OCI-LY1 (cell line): ENCODE measurements around the gene GNG7.
"Not testable (repeated sequence)": the region's sequence is repeated elsewhere in the genome, so short reads cannot be mapped to it uniquely, and the experiment has no call there.

Experiments
- H2AFZ ChIP-seq: fragments of 200-600 bp; sonication (generic), shearing (Covaris generic); 2 replicates; pipeline ENCODE4 v1.6.0; 2014; ENCODE audit warnings: antibody characterized with exemption, mild to moderate bottlenecking, low read length
- H3F3A ChIP-seq: fragments of 200-600 bp; sonication (generic), shearing (Covaris generic); 2 replicates; pipeline ENCODE4 v1.6.0; 2014; ENCODE audit warnings: mild to moderate bottlenecking, antibody characterized with exemption, low read length, moderate library complexity; ENCODE audit not compliant: insufficient read depth
- H3K27ac ChIP-seq: fragments of 200-600 bp; sonication (generic); 2 replicates; pipeline ENCODE4 v1.5.1; 2014; ENCODE audit warnings: low read length, mixed run types, mild to moderate bottlenecking, low read depth; ENCODE audit not compliant: poor library complexity, severe bottlenecking
- H3K27me3 ChIP-seq: fragments of 200-600 bp; sonication (generic); 2 replicates; pipeline ENCODE4 v1.6.0; 2014; ENCODE audit warnings: antibody characterized with exemption, mild to moderate bottlenecking, low read length, moderate library complexity; ENCODE audit not compliant: insufficient read depth
- H3K36me3 ChIP-seq: fragments of 200-600 bp; sonication (generic); 2 replicates; pipeline ENCODE4 v1.6.1; 2014; ENCODE audit warnings: mild to moderate bottlenecking, antibody characterized with exemption, low read length, moderate library complexity, mixed read lengths; ENCODE audit not compliant: insufficient read depth
- H3K4me1 ChIP-seq: fragments of 200-600 bp; sonication (generic); 2 replicates; pipeline ENCODE4 v1.5.1; 2014; ENCODE audit warnings: mild to moderate bottlenecking, low read length, moderate library complexity; ENCODE audit not compliant: insufficient read depth, severe bottlenecking
- H3K4me2 ChIP-seq: fragments of 200-600 bp; sonication (generic), shearing (Covaris generic); 2 replicates; pipeline ENCODE4 v1.6.1; 2014; ENCODE audit warnings: low read length
- H3K4me3 ChIP-seq: fragments of 200-600 bp; sonication (generic); 2 replicates; pipeline ENCODE4 v1.5.1; 2014; ENCODE audit warnings: low read length, low read depth, mild to moderate bottlenecking, mixed read lengths; ENCODE audit not compliant: poor library complexity, severe bottlenecking
- H3K79me2 ChIP-seq: fragments of 200-600 bp; shearing (Covaris generic); 2 replicates; pipeline ENCODE4 v1.6.1; 2016; ENCODE audit warnings: mixed run types, low read length, mixed read lengths; ENCODE audit not compliant: insufficient read depth
- H3K9ac ChIP-seq: fragments of 200-600 bp; sonication (generic), shearing (Covaris generic); 2 replicates; pipeline ENCODE4 v1.6.1; 2014; ENCODE audit warnings: mild to moderate bottlenecking, low read length, mixed read lengths
- H3K9me2 ChIP-seq: fragments of 200-600 bp; sonication (generic), shearing (Covaris generic); 2 replicates; pipeline ENCODE4 v1.6.1; 2014; ENCODE audit warnings: low read depth, mild to moderate bottlenecking, low read length, mixed read lengths
- H3K9me3 ChIP-seq: fragments of 200-600 bp; shearing (Covaris generic); 2 replicates; pipeline ENCODE4 v1.6.1; 2014; ENCODE audit warnings: low read length, mixed read lengths
- H4K20me1 ChIP-seq: fragments of 200-600 bp; sonication (generic), shearing (Covaris generic); 2 replicates; pipeline ENCODE4 v1.6.0; 2016; ENCODE audit warnings: mild to moderate bottlenecking, low read length; ENCODE audit not compliant: insufficient read depth
- CTCF ChIP-seq: fragments of 200-600 bp; sonication (generic), shearing (Covaris generic); IDR thresholded peaks from 2 replicates; pipeline ENCODE4 v1.5.1; 2017; ENCODE audit warnings: mild to moderate bottlenecking, antibody characterized with exemption, low read length, moderate library complexity, mixed read lengths
- EZH2 ChIP-seq: fragments of 200-600 bp; sonication (generic), shearing (Covaris generic); IDR thresholded peaks from 2 replicates; pipeline ENCODE4 v1.8.0; 2017; ENCODE audit warnings: borderline replicate concordance, mixed run types, mild to moderate bottlenecking, antibody characterized with exemption, low read length, moderate library complexity, mixed read lengths

The GNG7 gene

GRCh38 chr19:2625434-2625833 is 77.1 kb downstream of the GNG7 start:
- Histone ChIP-seq H3K79me2 (no peaks in the 10 kb centered on the region), H3K4me3 (no peak overlapping the region), H3K27ac (peak overlapping the region; percentile 96), H3K9ac (peak overlapping the region; percentile 12; the same call in 1 of the 2 replicates), H3K4me1 (peaks cover 72% of the 10 kb centered on the region), H3K9me3 (no peaks in the 10 kb centered on the region), H3K27me3 (no peaks in the 10 kb centered on the region), H2AFZ (no peak overlapping the region), H3K9me2 (no peaks in the 10 kb centered on the region), H3K4me2 (peak overlapping the region; percentile 26; the same call in 1 of the 2 replicates), H3F3A (no peaks in the 10 kb centered on the region), H3K36me3 (peaks cover 5% of the 10 kb centered on the region; the same call in 1 of the 2 replicates), H4K20me1 (no peaks in the 10 kb centered on the region)
- TF ChIP-seq EZH2 (no peak), CTCF (no peak)

- H4K20me1 ChIP-seq, result no peaks in the 10 kb centered on the region
- peaks cover 5% of the 10 kb centered on the region; the same call in 1 of the 2 replicates for H3K36me3 ChIP-seq
- H3K9me2 ChIP-seq, result no peaks in the 10 kb centered on the region
- no peaks in the 10 kb centered on the region for H3K27me3 ChIP-seq
- peaks cover 76% of the 10 kb centered on the region for H3K4me1 ChIP-seq
- H3K79me2 ChIP-seq, result no peaks in the 10 kb centered on the region
- no peak overlapping the region for H2AFZ ChIP-seq
- H3K9ac ChIP-seq, result peak overlapping the region; percentile 56; the same call in 1 of the 2 replicates
- H3K4me3 ChIP-seq, result peak overlapping the region; percentile 35
- no peaks in the 10 kb centered on the region for H3F3A ChIP-seq
- H3K4me2 ChIP-seq, result peak overlapping the region; percentile 52
- peak overlapping the region; percentile 96 for H3K27ac ChIP-seq
- no peak for TF ChIP-seq EZH2
- H3K9me3 ChIP-seq, result no peaks in the 10 kb centered on the region
Measured at GRCh38 chr19:2624537-2625091, 77.9 kb downstream of the GNG7 start.

GRCh38 chr19:2623798-2624197 is 78.7 kb downstream of the GNG7 start:
- H3K79me2 ChIP-seq, result no peaks in the 10 kb centered on the region
- H3K27me3 ChIP-seq, result no peaks in the 10 kb centered on the region
- H2AFZ ChIP-seq, result no peak overlapping the region
- TF ChIP-seq CTCF, result no peak
- no peak for TF ChIP-seq EZH2
- no peaks in the 10 kb centered on the region for H3F3A ChIP-seq
- H3K9me2 ChIP-seq, result no peaks in the 10 kb centered on the region
- no peaks in the 10 kb centered on the region for H3K9me3 ChIP-seq
- H3K4me1 ChIP-seq, result peaks cover 84% of the 10 kb centered on the region
- peak overlapping the region; percentile 96 for H3K27ac ChIP-seq
- no peaks in the 10 kb centered on the region for H4K20me1 ChIP-seq
- H3K4me2 ChIP-seq, result peak overlapping the region; percentile 55
- H3K9ac ChIP-seq, result peak overlapping the region; percentile 55; the same call in 1 of the 2 replicates
- H3K36me3 ChIP-seq, result peaks cover 5% of the 10 kb centered on the region; the same call in 1 of the 2 replicates
- H3K4me3 ChIP-seq, result no peak overlapping the region

GRCh38 chr19:2622371-2622961 is 80.0 kb downstream of the GNG7 start:
- not testable (repeated sequence) for H2AFZ ChIP-seq, H4K20me1 ChIP-seq, H3F3A ChIP-seq, H3K36me3 ChIP-seq, H3K79me2 ChIP-seq, H3K27me3 ChIP-seq, H3K9me3 ChIP-seq, H3K9me2 ChIP-seq
- peak overlapping the region; percentile 66 for H3K4me2 ChIP-seq
- H3K4me1 ChIP-seq, result peaks cover 84% of the 10 kb centered on the region
- peak overlapping the region; percentile 96 for H3K27ac ChIP-seq
- peak overlapping the region; percentile 60 for H3K4me3 ChIP-seq
- peak overlapping the region; percentile 79 for H3K9ac ChIP-seq
